GM19463 (cell line): ENCODE measurements around the gene ASCL3.
"Not testable (repeated sequence)": the region's sequence is repeated elsewhere in the genome, so short reads cannot be mapped to it uniquely, and the experiment has no call there.

ENCODE experiments used
- ATAC-seq: cut with Tn5 transposase; IDR thresholded peaks from one replicate; pipeline ENCODE4 v1.9.1; 2021; ENCODE audit warnings: mild to moderate bottlenecking, moderate library complexity; ENCODE audit not compliant: unreplicated experiment

Gene ASCL3

GRCh38 chr11:8948886-8949285, 6.1 kb upstream of the ASCL3 start:
- no peak for ATAC-seq

- no peak for ATAC-seq
Observed at GRCh38 chr11:8947230-8947943, 4.6 kb upstream of the ASCL3 start.

- ATAC-seq = no peak
Observed at GRCh38 chr11:8941341-8942103, 1.3 kb downstream of the ASCL3 start.

- ATAC-seq = no peak
Observed at GRCh38 chr11:8937659-8938058, 5.2 kb downstream of the ASCL3 start.

GRCh38 chr11:8937159-8937558, 5.7 kb downstream of the ASCL3 start:
- no peak for ATAC-seq

GRCh38 chr11:8935789-8936188, 7.0 kb downstream of the ASCL3 start:
- ATAC-seq = not testable (repeated sequence)

- ATAC-seq = no peak
Observed at GRCh38 chr11:8934742-8935488, 7.9 kb downstream of the ASCL3 start.

GRCh38 chr11:8933931-8934330, 8.9 kb downstream of the ASCL3 start:
- ATAC-seq = no peak

GRCh38 chr11:8932564-8933180, 10.1 kb downstream of the ASCL3 start, which contains the start of gene C11orf16:
Gene C11orf16, minus strand, starts transcription at chr11:8932947. Its CDS starts 639 bp downstream, at chr11:8932308.
- ATAC-seq = no peak

GRCh38 chr11:8930456-8931175, 12.2 kb downstream of the ASCL3 start:
- no peak for ATAC-seq

- no peak for ATAC-seq
Observed at GRCh38 chr11:8928981-8929615, 13.7 kb downstream of the ASCL3 start.

GRCh38 chr11:8928205-8928604, 14.6 kb downstream of the ASCL3 start:
- no peak for ATAC-seq

GRCh38 chr11:8927233-8927632, 15.6 kb downstream of the ASCL3 start:
- ATAC-seq = no peak

- ATAC-seq = no peak
Observed at GRCh38 chr11:8926236-8926635, 16.6 kb downstream of the ASCL3 start.

GRCh38 chr11:8925711-8926110, 17.1 kb downstream of the ASCL3 start:
- ATAC-seq = no peak

- no peak for ATAC-seq
Observed at GRCh38 chr11:8922691-8923090, 20.1 kb downstream of the ASCL3 start.

- no peak for ATAC-seq
Observed at GRCh38 chr11:8917157-8917825, 25.5 kb downstream of the ASCL3 start.

GRCh38 chr11:8914661-8915018, 28.2 kb downstream of the ASCL3 start:
- ATAC-seq = no peak

GRCh38 chr11:8913961-8914660, 28.7 kb downstream of the ASCL3 start:
- ATAC-seq = no peak
